Vagina (tissue), 2 donors: Measurements from ENCODE around the gene BATF. TPM values are rescaled to one million over a fixed set of nuclear protein-coding genes. Genes with fewer than 3 reads are reported as not detected.
A peak's percentile ranks its signal among the peaks of the same experiment; 100 is the strongest.

Source experiments
- DNase-seq, 2 donors: peaks; one replicate each; pipeline ENCODE4 v3.0.0-alpha.2; 2017; ENCODE audit errors: extremely low spot score in 2 of 2
- H3K27ac ChIP-seq: fragments of 200-600 bp; sonication (generic); one replicate; pipeline ENCODE4 v1.5.1; 2019
- H3K27me3 ChIP-seq: fragments of 200-600 bp; sonication (generic); one replicate; pipeline ENCODE4 v1.5.1; 2019
- H3K36me3 ChIP-seq, 2 donors: fragments of 200-600 bp; sonication (generic); one replicate each; pipeline ENCODE4 v1.5.1; 2017 to 2019
- H3K4me1 ChIP-seq: fragments of 200-600 bp; sonication (generic); one replicate; pipeline ENCODE4 v1.5.1; 2019
- H3K4me3 ChIP-seq, 2 donors: fragments of 200-600 bp; sonication (generic); 1 replicate in 1 of 2; 2 replicates in 1 of 2; pipeline ENCODE4 v1.5.1; 2016 to 2019
- H3K9me3 ChIP-seq: fragments of 200-600 bp; sonication (generic); one replicate; pipeline ENCODE4 v1.5.1; 2019
- POLR2A ChIP-seq, 2 donors: fragments of 450-650 bp; IDR thresholded peaks; one replicate each; pipeline ENCODE4 v1.6.1; 2017; ENCODE audit warnings: antibody characterized with exemption in 2 of 2, mild to moderate bottlenecking in 2 of 2, moderate library complexity in 2 of 2
- POLR2AphosphoS5 ChIP-seq, 2 donors: sonication (generic); formaldehyde crosslinking; IDR thresholded peaks; one replicate each; pipeline ENCODE4 v1.9.0; 2017; ENCODE audit warnings: antibody characterized with exemption in 2 of 2, mild to moderate bottlenecking in 2 of 2, low read depth in 1 of 2; ENCODE audit not compliant: insufficient read depth in 1 of 2
- intact Hi-C: fragments of 100-400 bp; cut with DNase I; formaldehyde crosslinking; loops from one replicate; pipeline ENCODE4 v1.15.1; 2023
- total RNA-seq: library from RNA; depleted of rRNA; stranded (reverse); fragments of >200 nt; gene quantifications from one replicate; pipeline ENCODE4 v1.2.3, GENCODE V29; 2016
- TF ChIP-seq, protein P1 (sequence below), 3 experiments: fragments of 450-650 bp in 2 of 3; fragments of 200-600 bp in 1 of 3; sonication (generic) in 1 of 3; IDR thresholded peaks; one replicate each; pipeline ENCODE4 v1.5.1; 2017 to 2019; ENCODE audit warnings: antibody characterized with exemption in 3 of 3, mild to moderate bottlenecking in 2 of 3, moderate library complexity in 2 of 3

The BATF gene
- total RNA-seq, 1 donor from 2014 or later = 12.0 TPM

DNA sequence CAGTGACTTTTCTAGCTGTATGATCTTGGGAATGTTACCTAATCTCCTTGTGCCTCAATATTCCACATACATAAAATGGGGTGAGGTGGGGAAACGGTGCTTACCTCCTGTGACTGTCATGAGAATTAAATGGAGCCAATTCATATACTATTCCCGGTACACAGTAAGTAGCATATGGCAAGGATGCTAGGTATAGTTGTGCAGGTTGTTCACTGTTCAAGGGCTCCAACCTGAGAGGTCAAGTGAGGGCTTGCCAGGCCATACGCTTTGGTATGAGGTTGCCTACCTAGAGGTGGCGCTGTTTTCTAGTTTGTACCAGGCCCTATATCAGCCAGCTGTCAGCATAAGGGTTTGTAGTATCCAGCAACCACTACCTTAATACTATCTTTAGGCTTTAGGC lies 3.6 kb upstream of the BATF start:
- H3K9me3 ChIP-seq = no peaks in the 10 kb centered on the region
- no peak overlapping the region for H3K4me3 ChIP-seq
- H3K36me3 ChIP-seq = no peaks in the 10 kb centered on the region
- H3K27ac ChIP-seq = no peak overlapping the region
- no peak for DNase-seq
- peaks cover 18% of the 10 kb centered on the region for H3K4me1 ChIP-seq
- intact Hi-C loops = no loop called here
- TF ChIP-seq POLR2A (IDR thresholded peaks at IDR 0.05) = no peak
- TF ChIP-seq, protein P1, sequence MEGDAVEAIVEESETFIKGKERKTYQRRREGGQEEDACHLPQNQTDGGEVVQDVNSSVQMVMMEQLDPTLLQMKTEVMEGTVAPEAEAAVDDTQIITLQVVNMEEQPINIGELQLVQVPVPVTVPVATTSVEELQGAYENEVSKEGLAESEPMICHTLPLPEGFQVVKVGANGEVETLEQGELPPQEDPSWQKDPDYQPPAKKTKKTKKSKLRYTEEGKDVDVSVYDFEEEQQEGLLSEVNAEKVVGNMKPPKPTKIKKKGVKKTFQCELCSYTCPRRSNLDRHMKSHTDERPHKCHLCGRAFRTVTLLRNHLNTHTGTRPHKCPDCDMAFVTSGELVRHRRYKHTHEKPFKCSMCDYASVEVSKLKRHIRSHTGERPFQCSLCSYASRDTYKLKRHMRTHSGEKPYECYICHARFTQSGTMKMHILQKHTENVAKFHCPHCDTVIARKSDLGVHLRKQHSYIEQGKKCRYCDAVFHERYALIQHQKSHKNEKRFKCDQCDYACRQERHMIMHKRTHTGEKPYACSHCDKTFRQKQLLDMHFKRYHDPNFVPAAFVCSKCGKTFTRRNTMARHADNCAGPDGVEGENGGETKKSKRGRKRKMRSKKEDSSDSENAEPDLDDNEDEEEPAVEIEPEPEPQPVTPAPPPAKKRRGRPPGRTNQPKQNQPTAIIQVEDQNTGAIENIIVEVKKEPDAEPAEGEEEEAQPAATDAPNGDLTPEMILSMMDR (IDR thresholded peaks at IDR 0.05) = peak in 1 of 3 experiments; percentile 17
- no peaks in the 10 kb centered on the region for H3K27me3 ChIP-seq

DNA sequence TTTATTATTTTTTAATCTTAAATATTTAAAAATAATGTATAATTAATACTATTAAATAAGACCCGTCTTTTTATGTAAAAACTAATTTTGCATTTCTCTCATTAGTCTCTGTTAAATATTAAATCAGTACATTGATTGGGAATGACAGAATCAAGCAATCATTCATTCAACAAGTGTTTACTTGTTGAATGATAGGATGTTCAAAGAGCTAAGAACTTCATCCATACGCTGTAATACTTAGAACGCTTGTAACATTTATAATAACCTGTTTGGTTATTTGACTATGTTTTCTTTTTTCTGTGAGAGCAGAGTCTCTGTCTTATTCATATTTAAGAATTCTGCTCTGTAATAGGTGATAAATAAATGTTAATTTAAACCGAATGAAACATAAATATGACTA lies 2.9 kb upstream of the BATF start:
- intact Hi-C loops = no loop called here

DNA sequence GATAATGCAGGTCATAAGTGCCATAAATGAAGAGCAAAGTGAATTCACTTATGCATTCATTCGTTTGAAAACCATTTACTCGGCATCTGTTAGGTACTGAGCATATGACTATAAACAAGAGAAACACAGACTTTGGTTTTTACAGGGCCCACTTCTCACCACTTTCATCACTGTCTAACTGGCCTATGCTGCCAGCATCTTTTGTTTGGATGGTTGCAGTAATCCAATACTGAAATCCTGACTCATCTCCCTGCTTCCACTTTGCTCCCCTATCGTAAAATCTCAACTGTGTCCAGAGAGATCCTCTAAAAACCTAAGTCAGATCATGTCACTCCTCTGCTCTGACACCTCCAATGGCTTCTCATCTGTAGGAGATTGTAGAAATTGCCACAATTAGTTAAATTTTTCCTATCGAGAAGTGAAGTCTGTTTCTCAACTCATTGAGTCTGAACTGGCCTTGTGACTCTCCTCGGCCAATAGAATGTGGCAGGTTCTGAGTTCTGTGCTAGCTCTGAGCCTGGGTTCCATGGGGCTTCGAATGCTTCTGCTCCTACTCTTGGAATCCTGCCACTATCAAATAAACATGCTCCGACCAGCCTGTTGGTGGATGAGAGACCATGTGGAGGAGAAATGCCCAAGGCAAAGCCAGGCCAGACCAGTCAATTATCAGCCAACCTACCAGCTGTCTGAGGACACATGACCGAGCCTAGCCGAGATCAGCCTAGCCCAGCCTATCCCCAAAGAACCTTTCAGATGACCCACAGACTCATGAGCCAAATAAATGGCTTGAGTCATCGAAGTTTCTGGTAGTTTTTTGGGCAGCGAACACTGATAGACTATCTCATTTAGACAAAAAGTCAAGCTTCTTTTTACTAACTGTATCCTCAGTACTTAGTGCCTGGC lies 2.2 kb upstream of the BATF start:
- no peaks in the 10 kb centered on the region for H3K27me3 ChIP-seq
- intact Hi-C loops = no loop called here
- TF ChIP-seq, protein P1 (IDR thresholded peaks at IDR 0.05) = no peak
- TF ChIP-seq POLR2A (IDR thresholded peaks at IDR 0.05) (no peak), POLR2AphosphoS5 (IDR thresholded peaks at IDR 0.05; ENCODE audit: insufficient read depth in 1 of 2, low read depth in 1 of 2) (no peak)
- H3K9me3 ChIP-seq = no peaks in the 10 kb centered on the region
- H3K36me3 ChIP-seq = no peaks in the 10 kb centered on the region
- no peak overlapping the region for H3K4me3 ChIP-seq
- no peak for DNase-seq
- no peak overlapping the region for H3K27ac ChIP-seq
- H3K4me1 ChIP-seq = peaks cover 11% of the 10 kb centered on the region

More for the DNA sequence above, 2.9 kb upstream of the BATF start:
- no peak for DNase-seq
- H3K4me3 ChIP-seq = no peak overlapping the region
- TF ChIP-seq POLR2A (IDR thresholded peaks at IDR 0.05) (no peak), POLR2AphosphoS5 (IDR thresholded peaks at IDR 0.05; ENCODE audit: insufficient read depth in 1 of 2, low read depth in 1 of 2) (no peak)
- TF ChIP-seq, protein P1 (IDR thresholded peaks at IDR 0.05) = no peak
- no peaks in the 10 kb centered on the region for H3K27me3 ChIP-seq
- H3K4me1 ChIP-seq = peaks cover 18% of the 10 kb centered on the region
- H3K36me3 ChIP-seq = no peaks in the 10 kb centered on the region
- no peaks in the 10 kb centered on the region for H3K9me3 ChIP-seq
- no peak overlapping the region for H3K27ac ChIP-seq

DNA sequence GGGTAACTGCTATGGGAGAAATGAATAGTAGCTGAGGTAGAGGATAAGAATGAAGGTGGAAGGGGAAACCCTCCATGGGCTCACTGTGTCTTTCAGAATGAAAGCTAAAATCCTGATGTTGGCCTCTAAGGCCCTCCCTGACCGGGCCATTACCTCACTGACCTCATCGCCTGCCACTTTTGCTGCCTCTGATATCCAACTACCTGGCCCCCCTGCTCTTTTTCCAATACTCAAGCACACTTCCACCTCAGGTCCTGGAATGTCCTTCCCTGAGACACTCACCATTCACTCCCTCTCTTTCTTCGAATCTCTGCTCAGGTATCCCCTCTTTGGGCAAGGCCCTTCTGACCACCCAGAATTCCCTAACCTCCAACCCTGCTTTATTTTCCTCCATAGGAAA lies 1.4 kb upstream of the BATF start:
- H3K4me1 ChIP-seq = peaks cover 5% of the 10 kb centered on the region
- TF ChIP-seq POLR2A (IDR thresholded peaks at IDR 0.05) (no peak), POLR2AphosphoS5 (IDR thresholded peaks at IDR 0.05; ENCODE audit: insufficient read depth in 1 of 2, low read depth in 1 of 2) (no peak)
- TF ChIP-seq, protein P1 (IDR thresholded peaks at IDR 0.05) = no peak
- no peaks in the 10 kb centered on the region for H3K9me3 ChIP-seq
- H3K4me3 ChIP-seq = no peak overlapping the region
- H3K27me3 ChIP-seq = no peaks in the 10 kb centered on the region
- no peak overlapping the region for H3K27ac ChIP-seq
- no peak for DNase-seq
- intact Hi-C loops = no loop called here
- no peaks in the 10 kb centered on the region for H3K36me3 ChIP-seq
